ENCODE measurements around the gene CCT7.
A peak's percentile ranks its signal among the peaks of the same experiment; 100 is the strongest.

Gene CCT7

DNA sequence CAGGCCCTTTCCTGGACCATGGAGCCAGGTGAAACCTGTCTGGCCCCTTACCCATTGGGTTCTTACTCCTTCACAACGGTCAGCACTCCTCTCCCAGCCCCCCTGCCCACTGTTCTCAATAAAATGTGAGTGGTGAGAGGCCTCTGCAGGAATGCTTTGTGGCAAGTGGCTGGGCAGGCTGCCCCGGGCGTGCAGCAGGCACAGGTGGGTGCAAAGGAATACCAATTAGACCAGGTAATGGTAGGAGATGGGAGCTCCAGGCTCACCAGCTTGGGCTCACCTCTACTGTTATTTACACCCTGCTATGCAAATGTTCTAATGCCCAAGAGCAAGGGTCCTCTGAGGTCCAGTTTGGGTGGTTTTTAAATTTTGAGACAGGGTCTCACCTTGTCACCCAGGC lies 7.0 kb upstream of the CCT7 start:
- no peak for DNase-seq

DNA sequence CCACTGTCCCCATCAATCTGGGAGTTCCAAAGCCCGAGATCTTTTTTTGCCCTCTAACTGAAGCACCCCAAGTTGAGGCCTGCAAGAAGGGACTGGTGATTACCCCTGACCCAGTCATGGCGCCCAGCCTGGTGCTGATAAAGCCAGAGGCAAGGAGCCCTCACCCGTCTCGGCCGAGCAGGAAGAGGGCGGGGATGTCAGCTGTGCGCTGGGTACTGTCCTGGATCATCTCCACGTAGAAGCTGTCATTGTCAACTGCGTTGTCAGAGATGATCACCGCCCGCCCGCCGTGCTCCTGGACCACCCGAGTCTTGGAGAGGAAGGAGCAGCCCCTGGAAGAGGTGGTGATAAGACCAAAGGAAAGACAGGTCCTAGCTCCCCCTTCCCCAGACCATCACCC lies 5.5 kb upstream of the CCT7 start:
- DNase-seq: no peak

DNA sequence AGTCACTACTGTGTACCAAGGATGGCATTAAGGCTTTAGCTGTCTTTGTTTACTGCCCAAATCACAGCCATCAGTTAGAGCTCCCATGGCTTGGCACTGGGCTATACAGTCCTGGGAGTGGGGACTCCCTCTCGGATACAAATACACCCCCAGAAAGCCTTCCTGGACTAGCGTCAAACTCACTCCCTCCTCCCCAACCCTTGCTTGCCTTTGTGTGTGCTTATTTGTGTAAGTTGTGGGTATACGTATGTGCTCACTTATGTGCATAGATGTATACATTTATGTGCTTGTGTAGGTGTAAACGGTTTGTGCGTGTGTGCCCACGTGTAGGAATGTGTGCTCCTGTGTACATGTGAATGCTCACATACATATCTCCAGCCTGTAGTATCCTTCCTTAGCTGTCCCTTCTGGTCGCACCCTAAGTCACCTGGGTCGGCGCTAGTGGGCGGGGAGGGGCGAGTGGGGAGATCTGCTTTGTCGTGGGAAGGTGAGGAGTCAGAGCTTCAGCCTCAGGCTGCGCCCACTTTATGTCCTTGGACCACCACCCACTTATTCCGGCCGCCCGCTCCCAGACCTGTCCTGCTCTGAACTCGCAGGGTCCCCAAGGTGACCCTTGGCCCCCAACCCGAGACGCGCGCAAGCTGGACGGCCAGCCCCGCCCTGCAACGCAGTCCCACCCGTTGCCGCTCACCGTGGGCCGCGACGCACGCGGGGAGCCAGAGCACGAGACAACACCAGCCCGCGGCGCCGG lies 1.5 kb upstream of the CCT7 start:
- DNase-seq: no peak

DNA sequence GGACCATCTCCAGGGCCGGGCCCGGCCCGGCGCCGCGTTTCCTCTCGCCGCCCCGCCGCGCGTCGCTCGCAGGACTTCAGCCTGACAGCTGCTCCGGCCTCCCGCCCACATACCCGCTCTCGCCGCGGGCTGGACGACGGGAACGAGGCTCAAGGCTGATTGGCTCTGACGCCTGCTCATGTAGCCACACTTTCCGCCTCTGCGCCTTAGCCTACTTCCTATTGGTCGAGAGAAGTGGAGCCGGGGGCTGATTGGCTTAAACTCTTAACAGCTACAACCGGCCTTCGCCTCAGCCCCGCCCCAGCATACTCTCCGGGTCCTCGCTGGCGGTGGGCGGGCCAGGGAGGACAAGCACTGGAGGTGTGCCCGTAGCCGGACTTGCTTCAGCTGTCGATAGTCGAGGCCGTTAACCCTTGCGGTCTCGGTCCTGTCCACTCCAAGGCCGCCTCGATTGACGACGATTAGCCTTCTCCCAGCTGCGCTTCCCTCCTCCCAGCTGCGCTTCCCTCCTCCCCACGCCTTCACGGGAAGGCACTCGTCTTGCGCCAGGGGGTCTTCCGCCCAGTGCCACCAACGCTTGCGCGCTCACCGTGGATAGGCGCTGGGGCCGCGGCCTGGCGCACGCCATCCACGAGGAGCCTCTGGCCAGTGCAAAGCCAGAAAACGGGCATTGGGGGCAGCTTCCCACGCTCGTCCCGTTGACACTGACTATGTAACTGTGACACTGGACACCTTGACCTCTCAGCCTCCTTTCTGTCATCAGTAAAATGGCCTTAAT lies 765 bp upstream of the CCT7 start, which contains the start of gene PRADC1:
Gene PRADC1 (minus strand): TSS at position 86 of the 778 bp plus-strand sequence. CDS start 79 bp downstream, at position 7.
- DNase-seq: peak; percentile 49

DNA sequence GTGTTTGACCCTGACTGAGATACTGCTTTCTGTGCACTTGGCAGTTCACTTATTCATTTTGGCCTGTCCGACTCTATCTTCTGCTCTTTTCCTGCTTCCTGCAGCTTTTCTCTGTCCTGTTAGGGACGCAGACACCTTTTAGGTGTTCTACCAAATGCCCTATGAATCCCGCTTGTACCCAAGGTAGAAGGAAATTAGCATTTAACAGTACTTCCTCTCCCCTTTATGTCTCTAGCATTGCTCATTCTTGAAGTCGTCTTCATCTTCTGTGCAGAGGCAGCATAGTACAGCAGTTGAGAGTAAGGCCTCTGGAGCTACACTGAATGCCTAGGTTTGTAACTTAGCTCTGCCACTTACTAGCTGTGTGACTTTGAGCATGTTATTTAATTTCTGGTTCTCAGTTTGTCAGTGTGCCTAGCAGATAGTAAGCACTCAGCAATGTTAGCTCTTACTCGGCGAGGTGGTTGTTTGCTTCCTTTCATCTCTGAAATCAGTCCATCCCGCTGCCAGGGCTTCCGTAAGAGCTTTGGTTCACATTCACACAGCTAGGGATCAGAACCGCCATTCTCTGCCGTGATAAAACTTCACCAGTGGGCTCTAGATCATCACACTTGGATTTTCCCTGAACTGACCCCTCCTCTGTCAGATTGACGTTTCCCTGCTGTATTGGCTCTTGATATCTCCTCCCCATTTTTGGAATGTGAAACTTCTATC lies 1.4 kb downstream of the CCT7 start:
- no peak for DNase-seq

DNA sequence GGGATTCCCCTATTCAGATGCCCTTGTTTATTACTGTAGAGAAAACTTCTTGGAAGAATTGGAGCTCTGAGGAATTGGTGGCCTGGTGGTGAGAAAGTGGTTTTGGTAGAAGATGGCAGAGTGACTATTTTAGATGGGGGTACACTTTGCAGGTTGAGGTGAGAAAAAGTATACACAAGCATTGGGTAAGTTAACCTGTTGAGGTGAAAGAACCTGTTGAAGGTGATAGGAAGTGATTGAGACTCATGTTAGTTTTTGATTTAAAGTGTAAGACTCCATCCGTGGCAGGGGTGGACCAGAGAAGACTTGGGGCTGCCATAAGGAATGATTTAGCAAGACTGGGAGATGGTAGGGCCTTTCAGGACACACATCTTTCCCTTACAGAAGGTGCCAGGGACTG lies 3.1 kb downstream of the CCT7 start:
- DNase-seq: no peak

DNA sequence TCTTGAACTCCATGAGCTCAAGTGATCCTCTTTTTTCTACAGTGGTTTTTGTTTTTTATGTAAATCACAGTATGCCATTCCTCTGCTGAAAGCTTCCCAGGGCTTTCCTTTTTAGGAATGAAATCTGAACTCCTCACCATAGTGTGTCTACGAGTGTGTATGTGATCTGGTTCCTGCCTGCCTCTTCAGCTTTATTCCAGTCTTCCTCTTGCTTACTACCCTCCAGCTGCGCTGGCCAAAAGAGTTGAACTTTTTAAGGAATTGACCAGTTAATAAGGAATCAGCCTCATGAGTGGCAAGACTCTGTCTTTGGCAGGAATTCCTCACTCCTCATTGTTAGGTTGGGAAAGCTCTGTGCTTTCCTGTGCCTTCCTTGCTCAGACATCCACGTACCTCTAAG lies 4.0 kb downstream of the CCT7 start:
- DNase-seq: no peak

DNA sequence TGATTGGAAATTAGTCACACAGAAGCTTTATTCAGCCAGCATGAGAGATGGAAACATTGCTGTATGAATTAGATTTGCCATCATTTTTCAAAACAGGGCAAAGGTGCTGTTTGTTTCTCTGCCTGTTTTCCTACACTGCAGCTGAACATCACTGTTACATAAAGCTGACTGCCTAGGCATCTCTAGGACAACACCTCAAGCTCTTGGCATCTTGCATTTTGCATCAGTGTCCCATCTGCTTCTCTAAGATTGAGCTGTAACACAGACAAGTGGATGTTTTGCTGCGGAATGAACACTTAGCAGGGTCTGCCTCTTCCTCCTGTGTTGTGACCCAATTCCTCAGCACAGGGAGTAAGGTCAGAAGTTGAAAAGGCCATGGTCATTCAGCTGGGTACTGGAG lies 4.9 kb downstream of the CCT7 start:
- no peak for DNase-seq

DNA sequence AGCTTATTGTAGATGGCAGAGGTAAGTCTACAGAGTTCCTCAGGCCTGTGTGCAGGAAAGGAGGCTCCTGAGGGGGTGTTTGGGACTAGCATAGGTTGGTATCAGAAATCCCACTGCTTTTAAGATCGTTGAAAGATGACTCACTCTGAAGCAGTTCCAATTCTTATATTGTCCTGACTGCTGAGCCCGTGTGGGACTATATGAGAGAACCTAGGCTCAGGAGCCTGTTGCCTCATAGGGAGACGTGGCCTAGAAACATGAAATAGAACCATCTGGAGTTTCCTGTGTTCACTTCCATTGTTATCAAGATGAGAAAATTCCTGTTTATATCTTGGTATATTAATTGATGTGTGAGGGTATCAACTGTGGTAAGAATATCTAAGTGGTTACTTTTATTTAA lies 5.7 kb downstream of the CCT7 start:
- DNase-seq: no peak

DNA sequence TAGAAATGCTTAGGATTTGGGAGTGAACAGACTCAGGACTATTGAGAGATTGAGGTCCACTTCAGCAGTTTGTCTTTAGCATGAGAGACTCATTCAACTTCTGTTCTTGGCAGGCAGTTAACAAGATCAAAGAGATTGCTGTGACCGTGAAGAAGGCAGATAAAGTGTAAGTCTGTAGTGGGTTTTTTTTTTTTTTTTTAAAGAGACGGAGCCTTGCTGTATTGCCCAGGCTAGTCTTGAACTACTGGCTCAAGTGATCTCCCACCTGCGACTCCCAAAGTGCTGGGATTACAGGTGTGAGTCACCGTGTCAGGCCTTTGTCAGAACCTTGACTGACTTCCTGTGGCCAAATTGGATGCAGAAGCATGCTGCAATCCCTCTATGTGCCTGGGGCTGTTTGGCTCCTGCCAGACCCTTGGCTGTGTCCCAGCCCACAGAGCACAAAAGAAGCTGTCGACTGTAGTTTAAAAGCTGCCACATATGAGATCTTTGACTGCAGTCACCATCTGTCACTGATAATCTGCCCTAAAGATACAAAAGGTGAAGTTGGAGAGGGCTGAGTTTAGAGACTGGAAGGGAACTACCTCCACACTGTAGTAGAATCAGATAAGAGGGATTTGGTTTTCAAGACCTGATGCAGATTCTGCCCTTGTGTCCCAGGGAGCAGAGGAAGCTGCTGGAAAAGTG lies 9.9 kb downstream of the CCT7 start:
- DNase-seq: no peak

DNA sequence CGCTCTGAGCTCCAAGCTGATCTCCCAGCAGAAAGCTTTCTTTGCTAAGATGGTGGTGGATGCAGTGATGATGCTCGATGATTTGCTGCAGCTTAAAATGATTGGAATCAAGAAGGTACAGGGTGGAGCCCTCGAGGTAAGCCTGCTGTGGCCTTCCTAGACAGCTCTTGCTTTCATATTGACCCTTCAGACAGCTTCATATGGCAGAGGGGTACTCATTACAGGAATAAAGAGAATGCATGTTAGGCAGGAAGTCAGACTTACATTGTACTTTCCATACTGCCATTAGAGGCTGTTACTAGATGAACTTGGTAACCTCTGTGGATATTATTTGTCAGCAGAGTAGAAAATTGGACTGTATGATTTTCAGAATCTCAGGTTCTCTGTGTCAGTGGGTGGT lies 10.5 kb downstream of the CCT7 start:
- no peak for DNase-seq

DNA sequence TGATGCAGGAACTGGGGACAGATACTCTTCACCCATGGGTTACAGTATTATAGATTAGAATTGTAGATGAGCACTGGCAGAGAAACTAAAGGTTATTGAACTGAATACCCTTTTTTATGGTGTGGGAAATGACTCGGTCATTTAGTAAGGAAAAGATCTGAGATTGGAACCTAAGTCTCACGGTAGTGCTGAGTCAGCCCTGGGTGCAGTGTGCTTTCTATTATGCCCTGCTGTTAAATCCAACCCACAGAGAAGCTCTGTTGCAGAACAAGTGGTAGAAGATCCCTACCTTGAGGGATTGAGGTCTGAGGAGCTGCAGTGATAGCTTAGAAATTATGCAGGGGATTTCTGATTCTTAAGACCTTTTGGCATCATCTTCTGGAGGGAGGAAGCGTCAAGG lies 12.7 kb downstream of the CCT7 start:
- no peak for DNase-seq

DNA sequence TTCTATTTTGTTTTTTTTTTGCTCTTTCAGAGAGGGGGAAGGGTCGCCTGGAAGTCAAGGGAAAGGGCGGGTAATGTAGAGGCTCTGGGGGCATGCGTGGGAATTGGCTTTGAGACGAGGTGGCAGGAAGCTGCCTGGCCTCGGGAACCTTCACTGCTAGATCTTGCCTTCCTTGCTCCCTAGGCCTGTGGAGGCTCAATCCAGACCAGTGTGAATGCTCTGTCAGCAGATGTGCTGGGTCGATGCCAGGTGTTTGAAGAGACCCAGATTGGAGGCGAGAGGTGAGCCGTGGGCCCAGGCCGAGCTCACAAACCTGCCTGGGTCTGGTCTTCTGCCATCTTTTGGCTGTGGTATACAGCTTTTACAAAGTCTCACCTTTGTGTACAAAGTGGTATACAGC lies 15.5 kb downstream of the CCT7 start:
- no peak for DNase-seq

DNA sequence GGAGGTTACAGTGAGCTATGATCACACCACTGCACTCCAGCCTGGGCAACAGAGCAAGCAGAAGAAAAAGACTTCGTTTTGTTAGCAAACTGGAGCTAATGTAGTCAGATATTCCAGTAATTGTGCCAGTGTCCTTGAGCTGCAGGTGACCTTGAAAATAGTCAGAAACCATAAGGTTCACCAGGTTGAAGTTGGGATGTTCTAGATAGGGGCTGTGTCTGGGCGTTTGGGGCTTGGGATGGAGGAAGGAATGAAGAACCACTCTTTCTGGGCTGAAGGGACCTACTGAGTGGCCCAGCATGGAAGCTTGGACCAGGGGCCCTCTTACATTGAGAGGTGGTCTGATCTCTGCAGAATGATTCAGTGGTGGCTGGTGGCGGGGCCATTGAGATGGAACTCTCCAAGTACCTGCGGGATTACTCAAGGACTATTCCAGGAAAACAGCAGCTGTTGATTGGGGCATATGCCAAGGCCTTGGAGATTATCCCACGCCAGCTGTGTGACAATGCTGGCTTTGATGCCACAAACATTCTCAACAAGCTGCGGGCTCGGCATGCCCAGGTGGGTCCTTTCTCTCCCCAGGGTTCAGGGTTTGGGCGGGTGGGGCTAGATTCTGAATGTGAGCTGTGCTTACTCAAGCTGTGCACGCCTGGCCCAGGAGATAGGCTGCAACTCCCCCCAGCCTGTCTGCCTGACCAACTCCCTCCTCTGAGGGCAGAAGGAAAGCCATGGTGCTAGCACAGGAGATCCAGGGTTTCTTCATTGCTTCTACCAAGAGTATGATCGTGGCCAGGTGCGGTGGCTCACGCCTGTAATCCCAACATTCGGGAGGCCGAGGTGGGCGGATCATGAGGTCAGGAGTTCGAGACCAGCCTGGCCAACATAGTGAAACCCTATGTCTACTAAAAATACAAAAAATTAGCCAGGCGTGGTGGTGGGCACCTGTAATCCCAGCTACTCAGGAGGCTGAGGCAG lies 17.1 kb downstream of the CCT7 start:
- no peak for DNase-seq

DNA sequence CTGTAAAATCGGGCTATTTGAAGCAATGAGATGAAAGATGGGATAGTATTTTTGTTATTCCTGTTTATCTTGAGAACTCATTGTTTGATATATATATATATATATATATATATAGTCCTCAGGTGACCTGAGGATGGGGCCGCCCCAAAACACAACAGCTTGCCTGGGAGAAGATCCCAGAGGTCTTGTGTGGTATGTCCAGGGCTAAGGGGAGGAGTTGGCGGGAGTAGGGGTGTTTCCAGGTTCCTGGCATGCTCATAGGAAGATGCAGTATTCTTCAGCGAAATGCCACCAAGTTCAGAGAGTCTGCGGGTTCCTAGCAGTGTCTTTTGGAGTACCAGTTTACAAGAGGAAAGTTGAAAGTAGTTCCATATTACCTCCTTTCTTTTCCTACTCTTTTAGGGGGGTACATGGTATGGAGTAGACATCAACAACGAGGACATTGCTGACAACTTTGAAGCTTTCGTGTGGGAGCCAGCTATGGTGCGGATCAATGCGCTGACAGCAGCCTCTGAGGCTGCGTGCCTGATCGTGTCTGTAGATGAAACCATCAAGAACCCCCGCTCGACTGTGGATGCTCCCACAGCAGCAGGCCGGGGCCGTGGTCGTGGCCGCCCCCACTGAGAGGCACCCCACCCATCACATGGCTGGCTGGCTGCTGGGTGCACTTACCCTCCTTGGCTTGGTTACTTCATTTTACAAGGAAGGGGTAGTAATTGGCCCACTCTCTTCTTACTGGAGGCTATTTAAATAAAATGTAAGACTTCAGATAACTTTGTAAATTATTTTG lies 18.3 kb downstream of the CCT7 start:
- DNase-seq: no peak

DNA sequence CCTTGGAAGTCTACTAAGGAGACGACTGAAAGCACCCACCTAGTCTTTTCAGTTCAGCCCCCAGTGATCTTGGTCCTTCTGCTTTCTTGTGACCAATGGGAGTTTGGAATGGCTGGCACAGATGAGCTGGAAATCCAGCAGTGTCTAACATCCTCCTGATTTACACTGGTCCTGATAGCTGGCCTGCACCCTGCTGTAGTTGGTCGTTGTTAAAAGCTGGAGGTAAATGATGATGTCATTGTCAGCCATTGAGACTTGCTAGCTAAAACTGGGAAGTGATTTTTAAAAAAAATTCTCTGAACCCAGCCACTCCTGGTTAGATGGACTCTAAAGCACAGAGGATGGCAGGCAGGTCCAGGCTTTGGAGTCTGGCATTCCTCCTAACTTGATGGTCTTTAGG lies 19.3 kb downstream of the CCT7 start:
- no peak for DNase-seq

DNA sequence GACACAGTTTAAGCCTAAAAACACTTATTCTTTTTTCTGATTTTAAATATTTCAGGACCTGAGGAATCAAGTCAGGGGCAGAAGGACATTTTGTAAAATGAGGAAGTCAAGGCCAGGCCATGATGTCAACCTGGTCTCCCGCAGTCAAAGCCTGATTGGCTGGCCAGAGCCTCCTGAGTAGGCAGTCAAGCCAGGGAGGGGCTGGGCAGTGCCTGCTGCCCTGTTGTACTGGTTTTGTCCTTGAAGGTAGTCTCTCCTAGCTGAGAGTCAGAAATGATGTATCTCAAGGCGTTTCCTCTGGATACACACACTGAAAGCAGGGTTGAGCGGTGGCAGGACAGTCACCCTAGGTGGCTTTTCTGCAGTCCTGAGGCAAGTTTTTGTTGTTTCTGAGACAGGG lies 19.8 kb downstream of the CCT7 start:
- DNase-seq: no peak

DNA sequence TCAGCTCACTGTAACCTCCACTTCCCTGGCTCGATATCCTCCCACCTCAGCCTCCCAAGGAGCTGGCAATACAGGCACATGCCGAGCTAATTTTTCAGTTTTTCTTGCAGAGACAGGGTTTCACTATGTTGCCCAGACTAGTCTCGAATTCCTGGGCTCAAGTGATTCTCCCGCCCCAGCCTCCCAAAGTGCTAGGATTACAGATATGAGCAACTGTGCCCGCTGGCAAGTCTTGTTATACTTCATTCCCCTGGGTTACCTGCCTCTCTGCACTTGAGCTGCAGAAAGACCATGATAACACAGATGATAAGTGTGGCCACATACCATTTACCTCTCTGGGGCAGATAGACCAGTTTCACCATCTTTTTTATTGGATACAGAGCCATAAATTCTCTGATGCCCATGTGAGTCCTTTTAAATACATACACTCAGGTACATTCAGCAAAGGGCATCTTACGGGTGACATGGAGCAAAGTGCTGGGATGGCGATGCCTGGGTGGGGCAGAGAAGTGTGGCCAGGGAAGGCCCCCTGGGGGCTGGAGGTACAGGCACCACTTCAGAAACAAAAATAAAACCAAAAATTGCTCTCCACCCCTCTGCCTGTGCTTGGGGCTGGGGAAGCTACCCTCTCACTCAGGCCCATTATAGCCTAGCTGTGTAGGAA lies 20.4 kb downstream of the CCT7 start:
- DNase-seq: no peak

DNA sequence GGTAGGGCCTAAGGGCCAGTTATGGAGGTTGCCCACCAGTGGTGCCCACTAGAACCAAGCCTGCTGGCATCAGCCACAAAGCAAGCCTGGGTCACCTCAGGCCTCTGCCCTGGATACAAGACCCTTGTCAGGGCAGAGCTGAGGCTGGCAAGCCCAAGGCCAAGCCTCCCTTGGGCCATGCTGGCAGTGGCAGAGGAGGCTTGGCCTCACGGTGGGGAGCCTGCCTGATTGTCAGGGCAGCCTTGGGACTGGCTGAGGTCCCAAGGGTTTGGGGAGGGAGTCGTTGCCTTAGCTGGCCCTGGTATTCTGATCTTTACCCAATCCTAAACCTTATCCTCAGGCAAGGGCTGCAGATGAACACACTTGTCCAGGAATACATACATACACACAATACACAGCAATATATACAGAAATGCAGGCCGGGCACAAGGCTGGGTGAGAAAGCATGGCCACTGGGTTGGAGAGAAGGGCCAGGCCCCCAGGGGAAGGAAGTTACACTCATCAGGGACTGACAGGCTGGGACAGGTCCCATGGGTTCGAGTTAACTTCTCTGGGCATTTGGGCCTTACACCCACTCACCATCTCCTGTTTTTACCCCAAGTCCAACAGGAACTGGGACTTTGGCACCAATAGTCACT lies 21.0 kb downstream of the CCT7 start:
- no peak for DNase-seq
